Measurements from ENCODE around the gene CDH10. TPM values are rescaled to one million over a fixed set of nuclear protein-coding genes. Genes with fewer than 3 reads are reported as not detected.

Gene CDH10
- total RNA-seq, 1 donor from 2014 or later = 0.52 TPM

- H3K27me3 ChIP-seq (ENCODE audit: control insufficient read depth in 3 of 3, insufficient read depth in 3 of 3, low read length in 3 of 3) = no peaks in the 10 kb centered on the region
- no peak overlapping the region for H3K27ac ChIP-seq (ENCODE audit: low read depth, low read length)
- no peaks in the 10 kb centered on the region for H3K9me3 ChIP-seq (ENCODE audit: control insufficient read depth in 3 of 3, low read length in 3 of 3)
- H3K4me1 ChIP-seq (ENCODE audit: control insufficient read depth in 3 of 3, insufficient read depth in 3 of 3, low read length in 3 of 3) = no peaks in the 10 kb centered on the region
- no peak overlapping the region for H3K4me3 ChIP-seq (ENCODE audit: low read length in 3 of 3)
- no peak overlapping the region for H3K9ac ChIP-seq (ENCODE audit: low read depth in 1 of 3, low read length in 3 of 3)
- H3K36me3 ChIP-seq (ENCODE audit: control insufficient read depth in 3 of 3, insufficient read depth in 3 of 3, low read length in 3 of 3) = no peaks in the 10 kb centered on the region
Observed at GRCh38 chr5:24555229-24555628, 89.5 kb downstream of the CDH10 start.

DNA sequence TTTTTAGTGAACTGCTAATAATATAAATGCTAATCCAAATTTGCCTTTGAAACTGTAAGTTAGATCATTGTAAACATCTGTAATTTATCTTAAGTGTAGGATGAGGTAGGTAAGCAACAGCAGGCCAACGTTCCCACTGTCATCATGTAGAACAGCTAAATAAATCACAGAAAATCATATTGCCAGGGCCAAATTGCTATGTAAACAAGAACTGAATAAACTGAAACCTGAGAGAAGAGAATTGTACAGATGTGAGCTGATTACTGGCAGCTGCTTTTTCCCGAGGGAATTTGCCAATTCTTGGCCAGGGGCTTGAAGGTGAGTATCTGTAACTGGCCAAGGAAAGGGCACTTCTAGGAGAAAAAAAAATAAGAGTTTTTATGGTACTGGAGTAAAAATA is 97.6 kb downstream of the CDH10 start:
- no peak overlapping the region for H3K9ac ChIP-seq (ENCODE audit: low read depth in 1 of 3, low read length in 3 of 3)
- H3K36me3 ChIP-seq (ENCODE audit: control insufficient read depth in 3 of 3, insufficient read depth in 3 of 3, low read length in 3 of 3) = no peaks in the 10 kb centered on the region
- no peaks in the 10 kb centered on the region for H3K4me1 ChIP-seq (ENCODE audit: control insufficient read depth in 3 of 3, insufficient read depth in 3 of 3, low read length in 3 of 3)
- H3K9me3 ChIP-seq (ENCODE audit: control insufficient read depth in 3 of 3, low read length in 3 of 3) = no peaks in the 10 kb centered on the region
- no peaks in the 10 kb centered on the region for H3K27me3 ChIP-seq (ENCODE audit: control insufficient read depth in 3 of 3, insufficient read depth in 3 of 3, low read length in 3 of 3)
- no peak overlapping the region for H3K4me3 ChIP-seq (ENCODE audit: low read length in 3 of 3)
- no peak overlapping the region for H3K27ac ChIP-seq (ENCODE audit: low read depth, low read length)

DNA sequence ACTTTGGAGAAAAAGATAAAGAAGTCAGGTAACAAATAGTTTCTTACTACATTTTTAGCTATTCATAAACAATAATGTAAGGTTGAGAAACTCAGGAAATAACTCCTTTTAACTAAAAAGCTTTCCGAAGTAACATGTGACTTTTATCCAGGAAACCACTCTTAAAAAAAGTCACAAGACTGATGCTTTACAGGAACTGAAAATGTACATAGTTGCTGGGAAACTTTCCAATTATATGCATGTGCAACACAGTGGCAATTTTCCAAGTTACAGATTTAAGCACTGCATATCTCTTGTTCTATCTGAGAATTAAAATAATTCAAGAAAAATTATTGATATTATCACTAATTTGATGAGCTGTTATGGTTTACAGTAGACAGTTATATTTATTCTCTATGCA is 105.2 kb downstream of the CDH10 start:
- no peak overlapping the region for H3K27ac ChIP-seq (ENCODE audit: low read depth, low read length)
- H3K9ac ChIP-seq (ENCODE audit: low read depth in 1 of 3, low read length in 3 of 3) = no peak overlapping the region
- no peaks in the 10 kb centered on the region for H3K36me3 ChIP-seq (ENCODE audit: control insufficient read depth in 3 of 3, insufficient read depth in 3 of 3, low read length in 3 of 3)
- H3K27me3 ChIP-seq (ENCODE audit: control insufficient read depth in 3 of 3, insufficient read depth in 3 of 3, low read length in 3 of 3) = no peaks in the 10 kb centered on the region
- no peaks in the 10 kb centered on the region for H3K9me3 ChIP-seq (ENCODE audit: control insufficient read depth in 3 of 3, low read length in 3 of 3)
- H3K4me1 ChIP-seq (ENCODE audit: control insufficient read depth in 3 of 3, insufficient read depth in 3 of 3, low read length in 3 of 3) = no peaks in the 10 kb centered on the region
- no peak overlapping the region for H3K4me3 ChIP-seq (ENCODE audit: low read length in 3 of 3)

DNA sequence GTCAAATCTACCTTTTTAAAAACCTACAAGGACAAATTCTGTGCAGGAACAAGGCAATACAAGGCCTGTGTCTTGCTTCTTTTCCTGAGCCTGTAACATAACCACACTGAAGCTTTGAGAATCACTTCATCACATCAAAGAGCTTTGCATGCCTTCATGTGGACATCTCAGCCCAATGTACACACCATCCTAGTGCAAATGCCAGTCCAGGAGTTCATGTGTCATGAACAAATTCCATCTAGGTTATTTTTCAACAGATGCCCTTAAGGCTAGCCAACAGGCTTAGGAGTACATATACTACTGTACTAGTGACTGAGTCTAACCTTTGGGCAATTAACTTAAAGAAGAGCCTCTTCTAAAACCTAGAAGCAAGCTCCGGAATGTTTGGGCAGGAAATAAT is 106.4 kb downstream of the CDH10 start:
- H3K27me3 ChIP-seq (ENCODE audit: control insufficient read depth in 3 of 3, insufficient read depth in 3 of 3, low read length in 3 of 3) = no peaks in the 10 kb centered on the region
- H3K4me3 ChIP-seq (ENCODE audit: low read length in 3 of 3) = no peak overlapping the region
- no peak overlapping the region for H3K9ac ChIP-seq (ENCODE audit: low read depth in 1 of 3, low read length in 3 of 3)
- H3K4me1 ChIP-seq (ENCODE audit: control insufficient read depth in 3 of 3, insufficient read depth in 3 of 3, low read length in 3 of 3) = no peaks in the 10 kb centered on the region
- H3K9me3 ChIP-seq (ENCODE audit: control insufficient read depth in 3 of 3, low read length in 3 of 3) = no peaks in the 10 kb centered on the region
- no peaks in the 10 kb centered on the region for H3K36me3 ChIP-seq (ENCODE audit: control insufficient read depth in 3 of 3, insufficient read depth in 3 of 3, low read length in 3 of 3)
- H3K27ac ChIP-seq (ENCODE audit: low read depth, low read length) = no peak overlapping the region

DNA sequence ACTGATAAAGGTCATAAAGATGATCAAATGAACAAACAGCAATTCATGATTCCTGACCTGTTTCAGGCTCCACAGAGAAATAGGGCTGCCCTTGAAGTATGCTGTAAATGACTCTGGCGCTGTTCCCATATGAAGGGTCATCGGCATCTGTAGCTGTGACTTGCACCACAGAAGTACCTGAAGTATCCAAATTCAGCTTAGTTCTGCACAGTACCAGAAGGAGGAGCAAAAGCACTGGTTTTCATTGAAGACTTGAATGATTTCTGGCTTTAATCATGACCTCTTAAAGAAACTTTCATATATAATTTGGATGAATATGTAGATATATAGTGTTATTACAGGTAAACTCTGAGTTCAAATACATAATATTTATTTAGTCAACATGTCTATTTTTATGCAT is 109.1 kb downstream of the CDH10 start:
- no peaks in the 10 kb centered on the region for H3K4me1 ChIP-seq (ENCODE audit: control insufficient read depth in 3 of 3, insufficient read depth in 3 of 3, low read length in 3 of 3)
- no peaks in the 10 kb centered on the region for H3K9me3 ChIP-seq (ENCODE audit: control insufficient read depth in 3 of 3, low read length in 3 of 3)
- no peak overlapping the region for H3K27ac ChIP-seq (ENCODE audit: low read depth, low read length)
- no peaks in the 10 kb centered on the region for H3K36me3 ChIP-seq (ENCODE audit: control insufficient read depth in 3 of 3, insufficient read depth in 3 of 3, low read length in 3 of 3)
- H3K4me3 ChIP-seq (ENCODE audit: low read length in 3 of 3) = no peak overlapping the region
- no peak overlapping the region for H3K9ac ChIP-seq (ENCODE audit: low read depth in 1 of 3, low read length in 3 of 3)
- no peaks in the 10 kb centered on the region for H3K27me3 ChIP-seq (ENCODE audit: control insufficient read depth in 3 of 3, insufficient read depth in 3 of 3, low read length in 3 of 3)

DNA sequence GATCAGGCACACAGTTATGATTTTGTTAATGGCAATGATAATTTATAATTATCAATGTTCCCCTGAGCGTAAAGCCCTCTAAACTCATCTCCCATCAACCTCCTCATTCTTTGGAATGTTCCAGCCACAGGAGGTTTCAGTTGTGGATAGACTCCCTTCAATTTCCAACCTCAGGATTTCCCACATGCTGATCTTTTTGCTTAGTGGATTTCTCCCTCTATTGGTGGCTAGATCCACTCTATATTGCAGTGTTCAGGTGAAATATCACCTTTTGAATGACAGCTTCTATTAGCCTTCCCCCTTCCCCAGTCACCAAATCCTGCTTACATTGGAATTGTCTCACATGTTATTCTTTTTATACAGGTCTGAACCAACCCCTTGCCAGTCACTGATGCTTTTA is 113.9 kb downstream of the CDH10 start:
- no peaks in the 10 kb centered on the region for H3K4me1 ChIP-seq (ENCODE audit: control insufficient read depth in 3 of 3, insufficient read depth in 3 of 3, low read length in 3 of 3)
- no peak overlapping the region for H3K4me3 ChIP-seq (ENCODE audit: low read length in 3 of 3)

DNA sequence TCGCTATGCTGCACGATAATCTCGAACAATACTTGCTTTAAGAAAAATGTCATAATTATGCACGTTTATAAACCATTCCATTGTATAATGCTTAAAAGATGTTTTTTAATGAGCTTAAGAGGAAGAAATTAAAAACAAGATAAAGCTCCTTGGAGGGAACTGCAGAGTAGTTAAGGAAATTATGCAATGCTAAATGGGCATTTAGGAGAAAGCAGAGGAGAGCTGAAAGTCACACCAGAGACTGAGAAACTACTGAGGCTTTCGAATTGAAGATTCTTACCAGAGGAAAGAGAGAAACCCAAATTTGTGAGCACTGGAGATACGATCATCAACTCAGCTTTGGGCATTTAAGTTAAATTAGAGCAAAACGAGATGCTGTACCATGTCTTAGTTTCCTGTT is 119.4 kb downstream of the CDH10 start:
- Histone ChIP-seq H3K36me3 (ENCODE audit: control insufficient read depth in 3 of 3, insufficient read depth in 3 of 3, low read length in 3 of 3) (no peaks in the 10 kb centered on the region), H3K4me1 (ENCODE audit: control insufficient read depth in 3 of 3, insufficient read depth in 3 of 3, low read length in 3 of 3) (no peaks in the 10 kb centered on the region), H3K9ac (ENCODE audit: low read depth in 1 of 3, low read length in 3 of 3) (no peak overlapping the region), H3K9me3 (ENCODE audit: control insufficient read depth in 3 of 3, low read length in 3 of 3) (no peaks in the 10 kb centered on the region), H3K4me3 (ENCODE audit: low read length in 3 of 3) (no peak overlapping the region), H3K27ac (ENCODE audit: low read depth, low read length) (no peak overlapping the region), H3K27me3 (ENCODE audit: control insufficient read depth in 3 of 3, insufficient read depth in 3 of 3, low read length in 3 of 3) (no peaks in the 10 kb centered on the region)

More for the DNA sequence above, 113.9 kb downstream of the CDH10 start:
- no peaks in the 10 kb centered on the region for H3K9me3 ChIP-seq (ENCODE audit: control insufficient read depth in 3 of 3, low read length in 3 of 3)
- H3K27me3 ChIP-seq (ENCODE audit: control insufficient read depth in 3 of 3, insufficient read depth in 3 of 3, low read length in 3 of 3) = no peaks in the 10 kb centered on the region
- no peaks in the 10 kb centered on the region for H3K36me3 ChIP-seq (ENCODE audit: control insufficient read depth in 3 of 3, insufficient read depth in 3 of 3, low read length in 3 of 3)
- no peak overlapping the region for H3K9ac ChIP-seq (ENCODE audit: low read depth in 1 of 3, low read length in 3 of 3)
- no peak overlapping the region for H3K27ac ChIP-seq (ENCODE audit: low read depth, low read length)

DNA sequence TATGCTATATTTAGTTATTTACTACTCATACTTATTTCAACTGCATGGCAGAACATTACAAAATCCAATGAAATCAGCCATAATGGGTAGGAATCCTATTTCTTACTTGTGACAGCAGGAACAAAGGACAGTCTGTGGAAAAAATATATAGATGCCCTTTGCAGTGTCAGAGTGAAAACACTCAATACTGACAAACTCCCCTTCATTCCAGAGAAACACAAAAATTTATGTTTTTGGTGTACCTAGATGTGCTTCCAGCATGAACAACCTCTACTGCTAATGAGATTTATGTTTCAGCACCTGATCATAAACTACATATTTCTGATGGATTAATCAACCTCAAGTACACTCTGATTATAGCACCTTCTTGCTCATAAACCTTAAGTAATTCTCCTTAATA is 132.4 kb downstream of the CDH10 start:
- Histone ChIP-seq H3K9ac (ENCODE audit: low read depth in 1 of 3, low read length in 3 of 3) (no peak overlapping the region), H3K9me3 (ENCODE audit: control insufficient read depth in 3 of 3, low read length in 3 of 3) (no peaks in the 10 kb centered on the region), H3K27ac (ENCODE audit: low read depth, low read length) (no peak overlapping the region), H3K36me3 (ENCODE audit: control insufficient read depth in 3 of 3, insufficient read depth in 3 of 3, low read length in 3 of 3) (no peaks in the 10 kb centered on the region), H3K27me3 (ENCODE audit: control insufficient read depth in 3 of 3, insufficient read depth in 3 of 3, low read length in 3 of 3) (no peaks in the 10 kb centered on the region), H3K4me1 (ENCODE audit: control insufficient read depth in 3 of 3, insufficient read depth in 3 of 3, low read length in 3 of 3) (no peaks in the 10 kb centered on the region), H3K4me3 (ENCODE audit: low read length in 3 of 3) (no peak overlapping the region)

- no peak overlapping the region for H3K27ac ChIP-seq (ENCODE audit: low read depth, low read length)
- no peaks in the 10 kb centered on the region for H3K9me3 ChIP-seq (ENCODE audit: control insufficient read depth in 3 of 3, low read length in 3 of 3)
- no peak overlapping the region for H3K9ac ChIP-seq (ENCODE audit: low read depth in 1 of 3, low read length in 3 of 3)
- no peaks in the 10 kb centered on the region for H3K4me1 ChIP-seq (ENCODE audit: control insufficient read depth in 3 of 3, insufficient read depth in 3 of 3, low read length in 3 of 3)
- H3K36me3 ChIP-seq (ENCODE audit: control insufficient read depth in 3 of 3, insufficient read depth in 3 of 3, low read length in 3 of 3) = no peaks in the 10 kb centered on the region
- H3K4me3 ChIP-seq (ENCODE audit: low read length in 3 of 3) = no peak overlapping the region
- no peaks in the 10 kb centered on the region for H3K27me3 ChIP-seq (ENCODE audit: control insufficient read depth in 3 of 3, insufficient read depth in 3 of 3, low read length in 3 of 3)
Observed at GRCh38 chr5:24510523-24510988, 134.2 kb downstream of the CDH10 start.

DNA sequence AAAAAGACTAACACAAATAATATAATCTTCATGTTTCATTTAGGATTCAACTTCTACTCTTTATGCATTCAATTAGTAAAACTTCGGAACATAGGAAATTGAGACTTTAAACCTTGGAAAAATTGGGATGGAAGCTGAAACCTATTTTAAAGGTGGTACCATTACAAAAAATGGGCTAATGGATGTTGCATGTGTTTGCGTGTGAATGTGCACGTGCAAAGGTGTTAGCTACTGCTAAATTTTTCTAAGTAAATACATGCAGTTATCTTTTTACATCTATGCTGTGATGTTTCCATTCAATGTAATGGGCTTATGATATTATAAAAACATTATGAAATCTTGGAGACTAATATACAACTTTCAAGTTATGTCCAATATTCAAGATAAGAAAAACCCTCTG is 134.8 kb downstream of the CDH10 start:
- no peak overlapping the region for H3K9ac ChIP-seq (ENCODE audit: low read depth in 1 of 3, low read length in 3 of 3)
- no peaks in the 10 kb centered on the region for H3K27me3 ChIP-seq (ENCODE audit: control insufficient read depth in 3 of 3, insufficient read depth in 3 of 3, low read length in 3 of 3)
- no peak overlapping the region for H3K27ac ChIP-seq (ENCODE audit: low read depth, low read length)
- no peaks in the 10 kb centered on the region for H3K36me3 ChIP-seq (ENCODE audit: control insufficient read depth in 3 of 3, insufficient read depth in 3 of 3, low read length in 3 of 3)
- no peaks in the 10 kb centered on the region for H3K9me3 ChIP-seq (ENCODE audit: control insufficient read depth in 3 of 3, low read length in 3 of 3)
- no peak overlapping the region for H3K4me3 ChIP-seq (ENCODE audit: low read length in 3 of 3)
- H3K4me1 ChIP-seq (ENCODE audit: control insufficient read depth in 3 of 3, insufficient read depth in 3 of 3, low read length in 3 of 3) = no peaks in the 10 kb centered on the region

GRCh38 chr5:24505258-24505657 is 139.5 kb downstream of the CDH10 start:
- Histone ChIP-seq H3K4me1 (ENCODE audit: control insufficient read depth in 3 of 3, insufficient read depth in 3 of 3, low read length in 3 of 3) (no peaks in the 10 kb centered on the region), H3K27ac (ENCODE audit: low read depth, low read length) (no peak overlapping the region), H3K4me3 (ENCODE audit: low read length in 3 of 3) (no peak overlapping the region), H3K36me3 (ENCODE audit: control insufficient read depth in 3 of 3, insufficient read depth in 3 of 3, low read length in 3 of 3) (no peaks in the 10 kb centered on the region), H3K9me3 (ENCODE audit: control insufficient read depth in 3 of 3, low read length in 3 of 3) (no peaks in the 10 kb centered on the region), H3K9ac (ENCODE audit: low read depth in 1 of 3, low read length in 3 of 3) (no peak overlapping the region), H3K27me3 (ENCODE audit: control insufficient read depth in 3 of 3, insufficient read depth in 3 of 3, low read length in 3 of 3) (no peaks in the 10 kb centered on the region)
